Measurements from ENCODE around the gene PRKN. TPM values are rescaled to one million over a fixed set of nuclear protein-coding genes. Genes with fewer than 3 reads are reported as not detected.

Gene PRKN
- total and polyA plus RNA-seq, 2 experiments from 2014 or later, result 0.10 to 0.84 TPM

- H3K4me1 ChIP-seq (ENCODE audit: insufficient read depth), result no peaks in the 10 kb centered on the region
- DNase-seq (ENCODE audit: low spot score), result no peak
- Mint-ChIP-seq H3K27me3 (ENCODE audit: insufficient read depth, low read depth, poor library complexity) (peaks cover 1% of the 10 kb centered on the region), H3K36me3 (ENCODE audit: low read depth) (no peaks in the 10 kb centered on the region), H3K9me3 (no peaks in the 10 kb centered on the region), H3K4me3 (no peak overlapping the region), H3K4me1 (no peaks in the 10 kb centered on the region), H3K27ac (no peak overlapping the region)
- H4K20me1 ChIP-seq (replicated peaks; ENCODE audit: insufficient read depth), result no peaks in the 10 kb centered on the region
- H3K79me2 ChIP-seq (replicated peaks; ENCODE audit: insufficient read depth), result no peaks in the 10 kb centered on the region
- no peak overlapping the region for H3K4me2 ChIP-seq
- no peak for ATAC-seq
- no peak for TF ChIP-seq ZNF331 (CRISPR knock-in tag; IDR thresholded peaks at IDR 0.05; ENCODE audit: low read depth)
- TF ChIP-seq CREB1 (CRISPR knock-in tag; IDR thresholded peaks at IDR 0.05; ENCODE audit: low read depth), result no peak
- TF ChIP-seq, protein P1, sequence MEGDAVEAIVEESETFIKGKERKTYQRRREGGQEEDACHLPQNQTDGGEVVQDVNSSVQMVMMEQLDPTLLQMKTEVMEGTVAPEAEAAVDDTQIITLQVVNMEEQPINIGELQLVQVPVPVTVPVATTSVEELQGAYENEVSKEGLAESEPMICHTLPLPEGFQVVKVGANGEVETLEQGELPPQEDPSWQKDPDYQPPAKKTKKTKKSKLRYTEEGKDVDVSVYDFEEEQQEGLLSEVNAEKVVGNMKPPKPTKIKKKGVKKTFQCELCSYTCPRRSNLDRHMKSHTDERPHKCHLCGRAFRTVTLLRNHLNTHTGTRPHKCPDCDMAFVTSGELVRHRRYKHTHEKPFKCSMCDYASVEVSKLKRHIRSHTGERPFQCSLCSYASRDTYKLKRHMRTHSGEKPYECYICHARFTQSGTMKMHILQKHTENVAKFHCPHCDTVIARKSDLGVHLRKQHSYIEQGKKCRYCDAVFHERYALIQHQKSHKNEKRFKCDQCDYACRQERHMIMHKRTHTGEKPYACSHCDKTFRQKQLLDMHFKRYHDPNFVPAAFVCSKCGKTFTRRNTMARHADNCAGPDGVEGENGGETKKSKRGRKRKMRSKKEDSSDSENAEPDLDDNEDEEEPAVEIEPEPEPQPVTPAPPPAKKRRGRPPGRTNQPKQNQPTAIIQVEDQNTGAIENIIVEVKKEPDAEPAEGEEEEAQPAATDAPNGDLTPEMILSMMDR (conservative IDR thresholded peaks at IDR 0.05; ENCODE audit: low read depth in 2 of 2), result no peak
- TF ChIP-seq NANOG (IDR thresholded peaks at IDR 0.05; ENCODE audit: borderline replicate concordance), result no peak
- TF ChIP-seq ETS1 (IDR thresholded peaks at IDR 0.05), result no peak
- TF ChIP-seq POLR2AphosphoS5 (IDR thresholded peaks at IDR 0.05; ENCODE audit: low read depth), result no peak
- no peak for TF ChIP-seq STAT1 (IDR thresholded peaks at IDR 0.05; ENCODE audit: unreplicated experiment)
- TF ChIP-seq, protein P2, sequence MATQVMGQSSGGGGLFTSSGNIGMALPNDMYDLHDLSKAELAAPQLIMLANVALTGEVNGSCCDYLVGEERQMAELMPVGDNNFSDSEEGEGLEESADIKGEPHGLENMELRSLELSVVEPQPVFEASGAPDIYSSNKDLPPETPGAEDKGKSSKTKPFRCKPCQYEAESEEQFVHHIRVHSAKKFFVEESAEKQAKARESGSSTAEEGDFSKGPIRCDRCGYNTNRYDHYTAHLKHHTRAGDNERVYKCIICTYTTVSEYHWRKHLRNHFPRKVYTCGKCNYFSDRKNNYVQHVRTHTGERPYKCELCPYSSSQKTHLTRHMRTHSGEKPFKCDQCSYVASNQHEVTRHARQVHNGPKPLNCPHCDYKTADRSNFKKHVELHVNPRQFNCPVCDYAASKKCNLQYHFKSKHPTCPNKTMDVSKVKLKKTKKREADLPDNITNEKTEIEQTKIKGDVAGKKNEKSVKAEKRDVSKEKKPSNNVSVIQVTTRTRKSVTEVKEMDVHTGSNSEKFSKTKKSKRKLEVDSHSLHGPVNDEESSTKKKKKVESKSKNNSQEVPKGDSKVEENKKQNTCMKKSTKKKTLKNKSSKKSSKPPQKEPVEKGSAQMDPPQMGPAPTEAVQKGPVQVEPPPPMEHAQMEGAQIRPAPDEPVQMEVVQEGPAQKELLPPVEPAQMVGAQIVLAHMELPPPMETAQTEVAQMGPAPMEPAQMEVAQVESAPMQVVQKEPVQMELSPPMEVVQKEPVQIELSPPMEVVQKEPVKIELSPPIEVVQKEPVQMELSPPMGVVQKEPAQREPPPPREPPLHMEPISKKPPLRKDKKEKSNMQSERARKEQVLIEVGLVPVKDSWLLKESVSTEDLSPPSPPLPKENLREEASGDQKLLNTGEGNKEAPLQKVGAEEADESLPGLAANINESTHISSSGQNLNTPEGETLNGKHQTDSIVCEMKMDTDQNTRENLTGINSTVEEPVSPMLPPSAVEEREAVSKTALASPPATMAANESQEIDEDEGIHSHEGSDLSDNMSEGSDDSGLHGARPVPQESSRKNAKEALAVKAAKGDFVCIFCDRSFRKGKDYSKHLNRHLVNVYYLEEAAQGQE (IDR thresholded peaks at IDR 0.05; ENCODE audit: unreplicated experiment), result no peak
- TF ChIP-seq EZH2phosphoT487 (IDR thresholded peaks at IDR 0.05; ENCODE audit: unreplicated experiment), result no peak
- no peak for TF ChIP-seq EZH2 (IDR thresholded peaks at IDR 0.05; ENCODE audit: low read depth, unreplicated experiment)
- TF ChIP-seq ZNF114 (CRISPR knock-in tag; IDR thresholded peaks at IDR 0.05), result no peak
- no peak for TF ChIP-seq JUNB (IDR thresholded peaks at IDR 0.05; ENCODE audit: unreplicated experiment)
- TF ChIP-seq, protein P3, sequence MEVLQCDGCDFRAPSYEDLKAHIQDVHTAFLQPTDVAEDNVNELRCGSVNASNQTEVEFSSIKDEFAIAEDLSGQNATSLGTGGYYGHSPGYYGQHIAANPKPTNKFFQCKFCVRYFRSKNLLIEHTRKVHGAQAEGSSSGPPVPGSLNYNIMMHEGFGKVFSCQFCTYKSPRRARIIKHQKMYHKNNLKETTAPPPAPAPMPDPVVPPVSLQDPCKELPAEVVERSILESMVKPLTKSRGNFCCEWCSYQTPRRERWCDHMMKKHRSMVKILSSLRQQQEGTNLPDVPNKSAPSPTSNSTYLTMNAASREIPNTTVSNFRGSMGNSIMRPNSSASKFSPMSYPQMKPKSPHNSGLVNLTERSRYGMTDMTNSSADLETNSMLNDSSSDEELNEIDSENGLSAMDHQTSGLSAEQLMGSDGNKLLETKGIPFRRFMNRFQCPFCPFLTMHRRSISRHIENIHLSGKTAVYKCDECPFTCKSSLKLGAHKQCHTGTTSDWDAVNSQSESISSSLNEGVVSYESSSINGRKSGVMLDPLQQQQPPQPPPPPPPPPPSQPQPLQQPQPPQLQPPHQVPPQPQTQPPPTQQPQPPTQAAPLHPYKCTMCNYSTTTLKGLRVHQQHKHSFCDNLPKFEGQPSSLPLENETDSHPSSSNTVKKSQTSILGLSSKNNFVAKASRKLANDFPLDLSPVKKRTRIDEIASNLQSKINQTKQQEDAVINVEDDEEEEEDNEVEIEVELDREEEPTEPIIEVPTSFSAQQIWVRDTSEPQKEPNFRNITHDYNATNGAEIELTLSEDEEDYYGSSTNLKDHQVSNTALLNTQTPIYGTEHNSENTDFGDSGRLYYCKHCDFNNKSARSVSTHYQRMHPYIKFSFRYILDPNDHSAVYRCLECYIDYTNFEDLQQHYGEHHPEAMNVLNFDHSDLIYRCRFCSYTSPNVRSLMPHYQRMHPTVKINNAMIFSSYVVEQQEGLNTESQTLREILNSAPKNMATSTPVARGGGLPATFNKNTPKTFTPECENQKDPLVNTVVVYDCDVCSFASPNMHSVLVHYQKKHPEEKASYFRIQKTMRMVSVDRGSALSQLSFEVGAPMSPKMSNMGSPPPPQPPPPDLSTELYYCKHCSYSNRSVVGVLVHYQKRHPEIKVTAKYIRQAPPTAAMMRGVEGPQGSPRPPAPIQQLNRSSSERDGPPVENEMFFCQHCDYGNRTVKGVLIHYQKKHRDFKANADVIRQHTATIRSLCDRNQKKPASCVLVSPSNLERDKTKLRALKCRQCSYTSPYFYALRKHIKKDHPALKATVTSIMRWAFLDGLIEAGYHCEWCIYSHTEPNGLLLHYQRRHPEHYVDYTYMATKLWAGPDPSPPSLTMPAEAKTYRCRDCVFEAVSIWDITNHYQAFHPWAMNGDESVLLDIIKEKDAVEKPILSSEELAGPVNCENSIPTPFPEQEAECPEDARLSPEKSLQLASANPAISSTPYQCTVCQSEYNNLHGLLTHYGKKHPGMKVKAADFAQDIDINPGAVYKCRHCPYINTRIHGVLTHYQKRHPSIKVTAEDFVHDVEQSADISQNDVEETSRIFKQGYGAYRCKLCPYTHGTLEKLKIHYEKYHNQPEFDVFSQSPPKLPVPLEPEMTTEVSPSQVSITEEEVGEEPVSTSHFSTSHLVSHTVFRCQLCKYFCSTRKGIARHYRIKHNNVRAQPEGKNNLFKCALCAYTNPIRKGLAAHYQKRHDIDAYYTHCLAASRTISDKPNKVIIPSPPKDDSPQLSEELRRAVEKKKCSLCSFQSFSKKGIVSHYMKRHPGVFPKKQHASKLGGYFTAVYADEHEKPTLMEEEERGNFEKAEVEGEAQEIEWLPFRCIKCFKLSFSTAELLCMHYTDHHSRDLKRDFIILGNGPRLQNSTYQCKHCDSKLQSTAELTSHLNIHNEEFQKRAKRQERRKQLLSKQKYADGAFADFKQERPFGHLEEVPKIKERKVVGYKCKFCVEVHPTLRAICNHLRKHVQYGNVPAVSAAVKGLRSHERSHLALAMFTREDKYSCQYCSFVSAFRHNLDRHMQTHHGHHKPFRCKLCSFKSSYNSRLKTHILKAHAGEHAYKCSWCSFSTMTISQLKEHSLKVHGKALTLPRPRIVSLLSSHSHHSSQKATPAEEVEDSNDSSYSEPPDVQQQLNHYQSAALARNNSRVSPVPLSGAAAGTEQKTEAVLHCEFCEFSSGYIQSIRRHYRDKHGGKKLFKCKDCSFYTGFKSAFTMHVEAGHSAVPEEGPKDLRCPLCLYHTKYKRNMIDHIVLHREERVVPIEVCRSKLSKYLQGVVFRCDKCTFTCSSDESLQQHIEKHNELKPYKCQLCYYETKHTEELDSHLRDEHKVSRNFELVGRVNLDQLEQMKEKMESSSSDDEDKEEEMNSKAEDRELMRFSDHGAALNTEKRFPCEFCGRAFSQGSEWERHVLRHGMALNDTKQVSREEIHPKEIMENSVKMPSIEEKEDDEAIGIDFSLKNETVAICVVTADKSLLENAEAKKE (CRISPR knock-in tag; IDR thresholded peaks at IDR 0.05), result no peak
- no peaks in the 10 kb centered on the region for H3K36me3 ChIP-seq (ENCODE audit: insufficient read depth)
- H3K9me2 ChIP-seq (ENCODE audit: insufficient read depth), result no peaks in the 10 kb centered on the region
- no peaks in the 10 kb centered on the region for H3F3A ChIP-seq (replicated peaks; ENCODE audit: low read depth)
- no peaks in the 10 kb centered on the region for H3K27me3 ChIP-seq (ENCODE audit: insufficient read depth)
- no peak overlapping the region for H3K4me3 ChIP-seq
- H3K27ac ChIP-seq (ENCODE audit: low read depth), result no peak overlapping the region
- H2AFZ ChIP-seq, result no peak overlapping the region
Observed at GRCh38 chr6:161676586-161676985, 1051.0 kb downstream of the PRKN start.

Measured in GM23338 (cell line).